Measurements from ENCODE around the gene BLM.
"Not testable (repeated sequence)": the region's sequence is repeated elsewhere in the genome, so short reads cannot be mapped to it uniquely, and the experiment has no call there.

BLM gene

DNA sequence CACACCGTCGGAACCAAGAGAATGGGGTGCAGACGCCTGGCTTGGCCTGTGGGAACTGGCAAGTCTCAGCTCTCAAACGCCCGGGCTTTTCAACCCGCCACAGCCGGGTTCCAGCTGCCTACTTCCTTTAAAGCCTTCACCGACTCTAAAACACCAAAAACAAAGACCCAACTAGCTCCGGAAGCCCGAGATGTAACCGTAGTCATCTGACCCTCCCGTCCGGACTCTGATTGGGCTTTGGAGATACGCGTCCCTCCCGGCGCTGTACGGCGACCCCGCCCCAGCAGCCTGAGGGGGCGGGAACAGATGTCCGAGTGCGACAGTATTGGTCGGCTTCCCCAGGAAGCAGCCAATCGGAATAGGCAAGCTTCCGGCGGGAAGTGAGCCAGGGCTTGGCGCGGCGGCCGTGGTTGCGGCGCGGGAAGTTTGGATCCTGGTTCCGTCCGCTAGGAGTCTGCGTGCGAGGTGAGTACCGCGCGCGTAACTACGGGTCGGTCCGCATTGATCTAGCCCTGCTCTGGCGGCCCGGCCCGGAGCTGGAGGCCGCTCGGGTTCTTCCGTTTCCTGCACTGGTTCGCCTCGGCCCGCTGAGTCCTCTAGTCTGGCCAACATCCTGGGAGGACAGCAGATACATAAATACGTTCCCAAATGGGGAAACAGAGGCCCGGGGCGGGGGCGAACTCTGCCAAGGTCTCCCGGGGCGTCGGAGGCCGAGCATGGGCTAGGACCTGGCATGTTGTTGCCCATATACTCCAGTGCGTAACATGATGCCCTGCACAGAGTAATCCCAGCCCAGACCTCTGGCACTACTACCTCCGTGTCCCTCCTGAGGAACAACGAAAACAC, at the start of gene BLM:
Gene BLM (plus strand): TSS at position 371 of the 846 bp plus-strand sequence. CDS start 30,047 bp downstream, outside the sequence.
- in situ Hi-C loops (cut with MboI; ENCODE audit: low sequenced_read_pairs): no loop called here

DNA sequence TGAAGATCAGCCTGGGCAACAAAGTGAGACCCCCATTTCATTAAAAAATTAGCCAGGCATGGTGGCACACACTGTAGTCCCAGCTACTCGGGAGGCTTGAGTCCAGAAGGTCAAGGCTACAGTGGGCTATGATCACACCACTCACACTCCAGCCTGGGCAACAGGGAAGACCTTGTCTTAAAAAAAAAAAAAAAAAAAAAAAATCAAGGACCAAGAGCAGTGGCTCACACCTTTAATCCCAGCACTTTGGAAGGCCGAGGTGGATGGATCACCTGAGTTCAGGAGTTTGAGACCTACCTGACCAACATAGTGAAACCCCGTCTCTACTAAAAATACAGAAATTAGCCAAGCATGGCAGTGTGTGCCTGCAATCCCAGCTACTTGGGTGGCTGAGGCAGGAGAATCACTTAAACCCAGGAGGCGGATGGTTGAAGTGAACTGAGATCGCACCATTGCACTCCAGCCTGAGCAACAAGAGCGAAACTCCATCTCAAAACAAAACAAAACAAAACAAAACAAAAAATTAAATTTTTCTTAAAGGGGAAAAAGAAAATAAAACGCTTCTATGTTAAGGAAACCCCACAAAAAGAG, 49.3 kb upstream of the BLM start:
- in situ Hi-C loops (cut with MboI; ENCODE audit: low sequenced_read_pairs): not testable (repeated sequence)

DNA sequence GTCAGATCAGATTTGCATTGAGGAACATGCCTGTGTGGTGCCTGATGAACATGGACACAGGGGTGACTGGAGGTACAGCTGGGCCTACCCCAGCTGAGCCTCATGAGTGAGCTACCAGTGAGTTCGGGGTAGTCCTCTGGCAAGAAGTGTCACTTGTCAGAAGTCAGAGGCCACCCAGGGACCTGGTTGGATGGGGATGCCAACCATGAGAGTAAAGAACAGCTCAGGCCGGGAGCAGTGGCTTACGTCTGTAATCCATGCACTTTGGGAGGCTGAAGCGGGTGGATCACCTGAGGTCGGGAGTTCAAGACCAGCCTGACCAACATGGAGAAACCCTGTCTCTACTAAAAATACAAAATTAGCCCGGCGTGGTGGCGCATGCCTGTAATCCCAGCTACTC, 46.5 kb upstream of the BLM start:
- in situ Hi-C loops (cut with MboI; ENCODE audit: low sequenced_read_pairs): not testable (repeated sequence)

GRCh38 chr15:90671216-90671615, 45.9 kb upstream of the BLM start:
- in situ Hi-C loops (cut with MboI; ENCODE audit: low sequenced_read_pairs): no loop called here

GRCh38 chr15:90673357-90673756, 43.8 kb upstream of the BLM start:
- in situ Hi-C loops (cut with MboI; ENCODE audit: low sequenced_read_pairs): not testable (repeated sequence)

GRCh38 chr15:90674476-90674875, 42.7 kb upstream of the BLM start:
- in situ Hi-C loops (cut with MboI; ENCODE audit: low sequenced_read_pairs): no loop called here

GRCh38 chr15:90675464-90675863, 41.7 kb upstream of the BLM start:
- in situ Hi-C loops (cut with MboI; ENCODE audit: low sequenced_read_pairs): no loop called here

- in situ Hi-C loops (cut with MboI; ENCODE audit: low sequenced_read_pairs): no loop called here
Observed at GRCh38 chr15:90677807-90678790, 39.0 kb upstream of the BLM start.

GRCh38 chr15:90679959-90680358, 37.2 kb upstream of the BLM start:
- in situ Hi-C loops (cut with MboI; ENCODE audit: low sequenced_read_pairs): no loop called here

DNA sequence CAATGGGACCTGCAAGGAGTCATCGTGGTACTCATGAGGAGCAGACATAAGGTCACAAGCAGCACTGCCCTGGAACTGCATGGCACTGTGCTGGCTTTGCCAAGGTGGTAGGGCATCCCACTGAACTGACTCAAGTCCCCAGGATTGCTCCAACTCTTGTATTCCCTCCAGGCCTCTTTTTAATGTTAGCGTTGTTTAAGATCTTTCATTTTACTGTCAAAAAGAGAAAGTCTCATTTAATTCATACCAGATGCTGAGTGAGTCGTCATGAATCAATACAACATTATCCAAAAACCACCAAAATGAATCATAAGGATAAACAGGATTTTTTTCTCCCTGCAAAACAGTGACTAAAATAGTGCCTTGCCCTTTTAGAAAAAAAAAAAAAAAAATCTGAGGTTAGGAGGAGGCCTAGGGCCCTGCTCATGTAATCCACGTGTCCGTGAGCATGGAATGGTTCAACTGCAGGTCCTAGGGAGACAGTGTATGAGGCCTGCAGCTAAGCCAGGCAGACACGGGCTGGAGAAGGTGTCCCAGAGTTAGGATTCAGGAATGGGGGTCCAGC, 36.7 kb upstream of the BLM start:
- in situ Hi-C loops (cut with MboI; ENCODE audit: low sequenced_read_pairs): no loop called here

GRCh38 chr15:90681056-90681455, 36.1 kb upstream of the BLM start:
- in situ Hi-C loops (cut with MboI; ENCODE audit: low sequenced_read_pairs): no loop called here

- in situ Hi-C loops (cut with MboI; ENCODE audit: low sequenced_read_pairs): no loop called here
Observed at GRCh38 chr15:90681480-90681879, 35.7 kb upstream of the BLM start.

- in situ Hi-C loops (cut with MboI; ENCODE audit: low sequenced_read_pairs): no loop called here
Observed at GRCh38 chr15:90683371-90683770, 33.8 kb upstream of the BLM start.

DNA sequence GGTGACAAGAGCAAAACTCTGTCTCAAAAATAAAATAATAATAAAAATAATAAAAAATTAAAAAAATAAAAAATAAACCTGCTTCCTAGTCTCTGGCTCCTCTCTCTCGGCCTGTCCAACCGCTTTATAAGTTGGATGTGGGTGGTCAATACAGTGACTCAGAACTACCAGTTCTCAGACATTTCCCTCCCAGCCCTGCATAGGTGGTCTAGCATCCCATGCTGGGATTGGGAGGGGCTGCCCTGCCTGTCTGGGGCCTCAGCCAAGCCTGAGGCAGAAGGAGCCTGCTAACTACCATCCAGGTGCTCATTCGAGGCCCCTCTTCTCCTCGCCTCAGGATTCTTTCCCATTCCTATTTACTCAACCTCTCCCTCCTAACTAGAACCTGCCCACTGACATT, 33.3 kb upstream of the BLM start:
- in situ Hi-C loops (cut with MboI; ENCODE audit: low sequenced_read_pairs): no loop called here

- in situ Hi-C loops (cut with MboI; ENCODE audit: low sequenced_read_pairs): no loop called here
Observed at GRCh38 chr15:90684281-90684680, 32.9 kb upstream of the BLM start.

- in situ Hi-C loops (cut with MboI; ENCODE audit: low sequenced_read_pairs): no loop called here
Observed at GRCh38 chr15:90685591-90686434, 31.3 kb upstream of the BLM start.

DNA sequence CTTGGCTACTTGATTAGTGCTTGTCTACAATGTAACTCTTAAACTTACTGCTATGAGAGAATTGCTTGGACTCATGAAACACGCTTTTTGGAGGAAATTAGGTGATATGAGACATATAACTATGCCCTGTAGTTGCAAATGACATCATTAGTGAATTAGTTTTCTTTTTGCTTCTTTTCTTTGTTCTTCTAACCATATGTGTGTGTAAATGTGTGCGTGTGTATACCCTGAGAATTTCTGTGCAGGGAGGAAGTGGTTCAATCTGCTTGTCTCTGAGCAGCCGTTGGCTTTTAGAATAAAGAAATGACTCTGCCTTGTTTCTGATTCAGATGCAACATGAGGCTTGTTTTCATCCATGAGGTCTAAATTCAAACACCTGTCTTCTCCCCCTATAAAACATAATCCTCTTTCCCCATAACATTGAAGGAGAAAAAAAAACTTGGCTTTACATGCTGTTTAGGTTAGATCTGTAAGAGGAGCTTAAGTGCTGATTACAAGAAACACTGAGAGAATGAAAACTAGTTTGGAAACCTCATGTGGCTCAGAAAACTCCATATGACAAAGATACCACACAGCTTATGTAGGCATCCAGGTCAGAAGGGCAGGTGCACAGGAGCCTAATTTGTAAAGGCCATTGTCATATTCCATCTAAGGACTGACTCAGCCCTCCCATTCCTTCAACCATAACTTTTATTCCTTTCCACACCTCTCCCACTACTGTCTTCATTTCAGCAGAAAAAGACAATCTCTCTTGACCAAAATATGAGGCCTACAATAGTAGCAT, 30.5 kb upstream of the BLM start:
- in situ Hi-C loops (cut with MboI; ENCODE audit: low sequenced_read_pairs): no loop called here

DNA sequence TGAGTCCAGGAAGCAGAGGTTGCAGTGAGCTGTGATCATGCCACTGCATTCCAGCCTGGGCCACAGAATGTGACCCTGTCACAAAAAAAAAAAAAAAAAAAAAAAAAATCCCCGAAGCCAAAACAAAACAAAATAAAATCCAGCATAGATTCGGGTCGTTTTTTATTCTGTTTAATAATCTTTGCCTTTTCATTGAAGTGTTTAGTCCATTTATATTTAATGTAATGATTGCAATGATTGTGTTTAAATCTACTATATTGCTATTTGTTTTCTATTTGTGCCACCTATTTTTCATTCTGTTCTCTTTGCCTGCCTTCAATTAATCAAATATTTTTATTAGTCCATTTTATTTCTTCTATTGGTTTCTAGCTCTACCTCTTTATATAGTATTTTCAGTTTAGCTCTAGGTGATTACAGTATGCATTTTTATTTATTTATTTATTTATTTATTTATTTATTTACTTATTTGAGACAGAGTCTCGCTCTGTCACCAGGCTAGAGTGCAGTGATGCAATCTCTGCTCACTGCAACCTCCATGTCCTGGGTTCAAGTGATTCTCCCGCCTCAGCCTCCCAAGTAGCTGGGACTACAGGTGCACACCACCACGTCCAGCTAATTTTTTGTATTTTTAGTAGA, 27.7 kb upstream of the BLM start:
- in situ Hi-C loops (cut with MboI; ENCODE audit: low sequenced_read_pairs): not testable (repeated sequence)

GRCh38 chr15:90690585-90690984, 26.6 kb upstream of the BLM start:
- in situ Hi-C loops (cut with MboI; ENCODE audit: low sequenced_read_pairs): no loop called here

All from hTERT RPE-1 (cell line).